GM18520 (cell line): ENCODE results near the gene CAMTA1.
"Not testable (repeated sequence)": the region's sequence is repeated elsewhere in the genome, so short reads cannot be mapped to it uniquely, and the experiment has no call there.

ENCODE experiments used
- ATAC-seq: cut with Tn5 transposase; IDR thresholded peaks from one replicate; pipeline ENCODE4 v1.9.1; 2021; ENCODE audit not compliant: unreplicated experiment

Gene CAMTA1

DNA sequence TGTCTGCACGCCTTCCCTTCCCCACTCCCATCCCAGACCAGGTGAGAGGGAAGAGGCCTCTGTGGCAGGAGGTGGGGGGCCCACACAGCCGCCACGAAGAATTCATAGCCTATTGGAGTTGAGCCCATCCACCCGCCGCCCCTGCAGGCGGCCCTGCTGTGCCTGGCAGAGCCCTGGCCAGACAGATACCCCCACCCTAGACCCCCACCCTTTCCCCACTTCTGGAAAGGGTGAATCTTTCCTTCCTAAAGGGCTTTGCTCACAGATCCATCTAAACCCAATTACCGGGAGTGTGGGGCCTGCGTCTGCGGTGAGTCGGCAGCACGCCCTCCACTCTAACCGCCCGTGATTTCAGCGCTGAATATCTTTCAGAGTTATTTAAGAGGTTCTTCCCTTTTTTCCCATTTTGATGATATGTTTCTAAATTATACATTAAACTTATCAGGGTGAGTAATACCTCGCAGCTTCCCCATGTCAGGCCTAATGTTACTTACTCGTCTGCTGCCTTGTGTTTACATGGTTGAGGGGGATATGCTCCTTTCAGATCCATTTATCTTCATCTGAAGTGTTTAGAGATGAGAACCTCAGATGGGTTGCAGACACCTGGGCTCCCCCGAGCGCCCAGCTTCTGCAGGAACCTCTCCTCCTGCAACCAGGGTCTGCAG, 802.0 kb downstream of the CAMTA1 start:
- ATAC-seq: no peak

DNA sequence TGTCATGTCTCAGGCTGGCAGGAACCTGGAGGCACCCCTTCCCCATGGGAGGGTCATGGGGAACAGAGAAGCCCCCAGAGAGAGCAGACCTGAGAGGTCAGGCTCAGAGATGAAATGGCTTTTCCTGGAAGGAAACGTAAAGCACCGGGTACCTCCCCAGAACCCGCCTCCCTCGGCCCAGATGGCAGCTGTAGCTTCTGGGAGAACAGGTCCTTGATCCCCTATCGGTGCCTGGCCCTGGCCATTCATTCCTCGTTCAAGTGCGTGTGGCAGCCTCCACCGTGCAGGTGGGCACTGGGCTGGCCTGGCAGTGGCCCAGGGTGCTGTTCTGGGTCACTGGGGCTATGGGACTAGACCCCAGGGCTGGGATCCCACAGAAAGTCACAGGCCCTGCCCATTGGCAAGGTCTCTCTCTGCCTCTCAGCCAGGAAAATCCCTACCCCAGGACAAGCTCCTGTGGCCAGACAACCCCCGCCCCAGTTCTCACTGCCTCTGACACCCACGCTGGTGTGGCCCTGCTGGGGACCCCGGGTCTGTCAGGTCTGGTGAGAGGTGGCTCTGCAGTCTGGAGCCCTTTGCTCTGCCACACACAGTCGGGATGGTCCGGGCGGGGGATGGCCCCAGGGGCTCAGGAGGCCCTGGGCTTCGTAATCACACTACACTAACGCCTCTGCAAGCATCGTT, 802.7 kb downstream of the CAMTA1 start:
- no peak for ATAC-seq

DNA sequence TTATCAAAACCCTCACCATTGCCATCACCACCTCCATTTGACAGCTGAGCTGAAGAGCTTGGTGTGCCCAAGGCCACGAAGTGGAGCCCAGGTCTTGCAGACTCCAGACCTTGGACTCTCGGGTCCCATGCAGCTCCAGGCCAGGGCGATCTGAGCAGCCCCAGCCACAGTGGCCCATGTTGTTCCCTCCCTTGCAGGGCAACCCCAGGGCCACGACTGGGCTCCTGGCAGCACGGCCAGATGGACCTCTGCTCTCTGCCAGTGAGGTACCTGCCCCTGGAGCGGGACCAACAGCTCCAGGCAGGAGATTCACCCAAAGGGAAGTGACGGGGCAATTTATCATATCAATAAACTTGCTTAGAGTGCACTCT, 803.2 kb downstream of the CAMTA1 start:
- no peak for ATAC-seq

DNA sequence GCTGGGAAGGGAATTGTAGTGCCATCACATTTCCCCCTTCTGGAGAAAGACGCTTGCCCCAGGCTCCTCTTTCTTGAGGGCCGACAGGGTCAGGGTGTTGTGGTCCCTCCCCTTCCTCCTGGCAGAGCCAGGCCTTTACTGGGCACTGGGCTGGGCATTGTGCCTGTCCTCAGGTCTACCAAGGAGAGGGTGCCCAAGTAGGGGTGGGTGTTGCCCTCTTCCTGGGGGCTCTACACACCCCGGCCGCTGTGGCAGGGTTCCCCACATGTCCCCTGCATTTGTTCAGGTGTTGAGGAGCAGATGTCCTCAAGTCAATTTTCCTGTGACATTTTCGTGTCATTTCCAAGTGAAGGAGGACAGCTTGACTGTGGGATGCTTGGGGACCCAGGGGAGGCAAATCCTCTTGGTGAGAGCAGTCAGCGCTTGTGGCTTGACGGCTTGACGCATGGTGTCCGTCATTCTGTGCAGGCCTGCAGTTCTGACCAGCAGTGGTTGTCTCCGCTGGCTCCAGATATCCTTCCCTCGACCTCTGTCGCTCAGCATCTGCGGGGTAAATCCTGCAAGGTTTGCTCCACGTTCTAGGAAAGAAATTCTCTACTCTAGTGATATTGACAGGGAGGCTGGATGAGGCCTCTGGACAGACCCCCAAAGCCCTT, 804.0 kb downstream of the CAMTA1 start:
- ATAC-seq: no peak

DNA sequence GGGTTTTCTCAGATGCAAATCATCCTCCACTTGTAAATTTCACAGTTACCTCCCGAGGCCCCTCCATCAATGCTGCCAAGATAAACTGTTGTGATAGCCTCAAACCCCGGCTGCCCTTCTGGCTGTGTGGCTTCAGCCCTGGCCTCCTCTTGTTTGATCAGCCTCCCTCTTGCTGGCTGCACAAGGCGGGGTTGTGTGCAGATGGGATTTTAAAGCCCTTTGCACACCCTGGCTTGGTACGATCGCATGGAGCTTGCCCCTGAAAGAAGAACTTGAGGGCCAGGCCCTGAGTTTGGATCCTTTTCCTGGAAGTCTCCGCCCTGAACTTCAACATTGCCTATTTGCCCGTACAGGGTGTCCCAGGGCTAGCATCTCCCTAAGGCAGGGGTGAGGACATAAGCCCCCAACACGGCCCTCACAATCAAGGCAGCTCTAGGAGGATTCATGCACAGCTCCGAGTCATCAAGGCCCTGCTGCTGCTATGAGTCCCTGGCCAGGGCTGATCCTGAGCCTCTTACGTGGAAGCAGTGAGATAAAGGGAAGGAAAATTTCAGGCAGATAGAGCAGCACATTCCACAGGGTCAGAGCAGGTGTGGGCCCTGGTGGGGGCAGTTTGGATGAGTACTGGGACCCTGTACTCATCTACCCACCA, 804.6 kb downstream of the CAMTA1 start:
- ATAC-seq: no peak

DNA sequence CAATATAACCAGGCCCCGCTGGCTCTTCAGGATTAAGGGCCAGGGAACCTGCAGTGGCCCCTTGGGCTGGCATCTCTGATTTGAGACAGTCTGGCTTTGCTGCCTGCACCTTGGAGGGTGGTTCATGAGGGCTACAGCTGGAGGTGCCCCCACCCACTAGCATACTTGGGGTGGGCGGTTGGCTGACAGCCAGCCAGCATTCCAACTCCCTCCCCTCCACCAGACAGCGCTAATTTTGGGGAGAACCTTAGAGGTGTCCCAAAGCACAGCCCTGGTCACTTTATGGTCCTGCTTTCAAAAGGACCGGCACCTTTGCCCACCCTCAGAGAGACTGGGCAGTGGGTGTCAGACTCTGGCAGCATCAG, 805.2 kb downstream of the CAMTA1 start:
- no peak for ATAC-seq

DNA sequence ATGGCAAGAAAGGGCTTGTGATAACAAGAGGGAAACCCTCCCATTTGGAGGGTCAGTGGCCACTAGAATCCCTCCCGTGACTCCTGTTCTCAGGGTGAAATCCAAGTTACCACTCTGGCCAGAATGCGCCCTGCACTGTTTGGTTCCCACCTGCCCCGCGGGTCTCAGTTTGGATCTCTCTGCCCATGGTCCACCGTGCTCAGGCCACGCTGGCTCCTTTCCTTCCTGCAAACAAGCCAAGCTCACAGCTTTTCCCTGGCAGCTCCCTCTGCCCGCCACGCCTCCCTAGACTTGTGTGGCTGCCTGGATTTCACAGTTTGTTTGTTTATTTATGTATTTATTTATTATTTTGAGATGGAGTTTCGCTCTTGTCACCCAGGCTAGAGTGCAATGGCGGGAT, 806.3 kb downstream of the CAMTA1 start:
- no peak for ATAC-seq

DNA sequence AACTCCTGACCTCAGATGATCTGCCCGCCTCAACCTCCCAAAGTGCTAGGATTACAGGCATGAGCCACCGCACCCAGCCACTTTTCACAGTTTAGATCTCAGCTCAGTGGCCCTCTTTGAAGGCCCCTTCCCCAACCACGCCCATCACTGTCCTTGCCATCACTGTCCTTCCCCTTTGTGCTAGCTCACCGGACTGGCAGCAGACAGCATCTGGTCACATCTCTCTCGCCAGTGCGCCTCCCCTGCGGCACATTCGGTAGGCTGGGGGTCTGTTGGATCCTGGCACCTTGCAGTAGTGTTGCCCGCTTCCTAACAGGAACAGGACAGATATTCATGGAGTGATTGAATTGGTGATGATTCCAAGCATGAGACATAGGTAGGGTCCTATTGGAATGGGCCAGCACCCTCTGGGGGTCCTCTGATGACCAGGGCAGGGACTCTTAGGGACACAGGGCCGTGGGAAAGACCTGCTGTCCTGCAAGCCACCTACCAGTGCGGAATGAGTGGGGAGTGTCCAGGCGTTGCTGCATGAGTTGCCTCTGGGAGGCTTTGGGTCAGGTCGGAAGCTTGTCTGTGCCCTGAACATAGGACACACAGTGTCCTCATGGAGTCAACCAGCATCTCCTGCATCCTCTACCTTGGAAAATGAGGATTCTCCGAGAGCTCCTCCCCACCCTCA, 807.0 kb downstream of the CAMTA1 start:
- ATAC-seq: no peak

DNA sequence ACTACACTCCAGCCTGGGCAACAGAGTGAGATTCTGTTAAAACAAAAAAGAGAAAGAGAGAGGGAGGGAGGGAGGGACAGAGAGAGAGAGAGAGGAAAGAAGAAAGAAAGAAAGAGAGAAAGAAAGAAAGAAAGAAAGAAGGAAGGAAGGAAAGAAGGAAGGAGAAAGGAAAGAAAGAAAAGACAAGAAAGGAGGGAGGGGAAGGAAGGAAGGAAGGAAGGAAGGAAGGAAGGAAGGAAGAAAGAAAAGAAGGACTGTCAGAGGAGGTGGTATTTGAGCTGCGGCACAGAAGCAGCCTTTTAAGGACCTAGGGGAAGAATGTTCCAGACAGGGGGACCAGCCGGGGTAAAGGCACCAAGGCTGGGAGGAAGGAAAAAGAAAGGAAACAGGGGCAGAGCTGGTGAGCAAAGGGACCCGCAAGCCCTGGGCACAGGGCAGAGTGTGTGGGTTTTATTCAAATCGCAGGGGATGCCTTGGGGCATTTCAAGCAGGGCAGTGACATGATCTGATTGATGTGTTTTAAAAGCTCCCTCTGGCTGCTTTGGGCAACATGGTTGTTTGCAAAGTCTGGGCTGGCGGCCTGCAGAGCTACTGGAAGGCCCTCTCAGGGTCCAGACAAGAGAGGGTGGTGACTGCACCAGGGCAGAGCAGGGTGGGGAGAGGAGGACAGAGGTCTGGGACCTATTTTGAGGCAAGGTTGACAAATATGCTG, 808.9 kb downstream of the CAMTA1 start:
- ATAC-seq: no peak

DNA sequence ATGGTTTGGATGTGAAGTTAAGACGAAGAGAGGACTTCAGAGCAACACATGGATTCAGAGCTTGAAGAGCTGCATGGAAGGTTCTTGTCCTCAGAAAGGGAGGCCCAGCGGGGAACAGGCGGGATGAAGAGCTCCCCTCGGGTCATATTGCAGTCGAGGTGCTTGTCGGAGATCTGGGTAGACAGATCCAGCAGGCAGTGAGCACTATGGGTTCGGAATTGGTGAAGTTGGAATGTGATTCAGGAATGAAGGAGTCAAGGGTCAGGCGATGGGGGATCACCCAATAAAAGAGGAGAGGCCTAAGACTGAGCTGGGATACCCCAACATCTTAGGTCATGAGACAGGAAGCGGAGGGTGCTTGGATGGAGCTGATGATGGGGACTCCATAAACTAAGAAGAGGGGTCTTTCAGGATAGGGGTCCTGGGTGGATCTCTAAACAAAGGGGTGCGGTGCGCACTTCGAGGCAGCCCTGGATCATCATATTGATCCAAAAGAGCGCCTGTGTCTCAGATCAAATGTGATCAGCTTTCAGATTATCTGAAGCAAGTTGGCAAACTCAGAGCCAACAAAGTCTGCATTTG, 809.6 kb downstream of the CAMTA1 start:
- ATAC-seq: no peak

DNA sequence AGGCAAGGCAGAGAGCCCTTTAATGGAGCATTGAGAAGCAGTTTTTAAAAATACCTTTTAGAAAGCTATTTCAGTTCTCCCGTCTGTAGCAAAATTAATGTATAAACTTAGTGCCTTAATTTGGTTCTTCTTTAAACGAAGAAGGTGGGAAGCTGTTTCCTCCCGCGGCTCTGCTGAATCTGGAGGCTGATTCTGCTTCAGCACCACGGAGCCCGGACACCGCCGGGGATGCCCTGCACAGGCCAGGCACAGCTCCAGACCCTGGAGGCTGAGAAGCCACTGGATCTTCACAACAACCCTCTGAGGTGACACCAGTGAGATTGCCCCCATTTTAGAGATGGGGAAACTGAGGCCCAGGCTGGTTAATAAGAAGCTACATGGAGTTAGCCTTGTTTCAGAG, 810.1 kb downstream of the CAMTA1 start:
- no peak for ATAC-seq

DNA sequence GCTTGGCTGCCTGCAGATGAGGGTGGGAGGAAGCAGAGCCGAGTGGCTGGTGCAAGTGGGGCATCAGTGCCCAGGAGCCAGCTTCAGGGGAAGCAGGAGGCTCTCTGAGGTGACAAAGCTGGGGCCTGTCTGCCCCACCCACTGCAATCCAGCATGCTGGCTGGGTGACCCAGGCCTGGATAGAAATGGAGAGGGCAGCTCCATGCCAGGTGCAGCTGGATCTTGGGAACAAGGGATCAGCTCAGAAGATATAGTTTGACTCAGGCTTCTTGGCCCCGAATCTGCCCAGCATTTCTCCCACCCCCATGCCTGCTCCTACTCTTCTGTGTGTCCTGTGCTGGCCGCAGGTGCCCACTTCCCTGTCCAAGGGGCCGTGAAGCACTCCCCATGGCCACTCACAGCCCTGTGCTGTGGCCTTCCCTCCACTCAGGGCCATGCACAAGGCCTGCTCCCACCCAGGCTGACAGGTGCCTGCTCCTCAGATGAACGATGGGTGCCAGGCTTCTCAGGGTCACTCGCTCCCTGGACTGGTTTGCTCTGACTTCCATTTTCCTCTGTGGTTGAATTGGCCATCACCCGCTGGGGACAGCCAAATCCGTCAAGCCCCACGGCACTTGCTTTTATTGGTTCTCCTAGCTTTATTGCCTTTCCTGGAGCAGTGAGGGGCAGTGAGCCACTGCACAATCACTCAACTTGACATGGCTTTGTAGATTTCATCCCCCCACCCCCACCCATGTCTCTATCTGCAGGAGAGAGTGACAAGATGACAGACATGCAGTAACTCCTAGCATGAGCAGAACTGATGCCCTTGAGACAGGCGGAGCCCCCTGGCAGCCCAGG, 811.1 kb downstream of the CAMTA1 start:
- ATAC-seq: no peak

DNA sequence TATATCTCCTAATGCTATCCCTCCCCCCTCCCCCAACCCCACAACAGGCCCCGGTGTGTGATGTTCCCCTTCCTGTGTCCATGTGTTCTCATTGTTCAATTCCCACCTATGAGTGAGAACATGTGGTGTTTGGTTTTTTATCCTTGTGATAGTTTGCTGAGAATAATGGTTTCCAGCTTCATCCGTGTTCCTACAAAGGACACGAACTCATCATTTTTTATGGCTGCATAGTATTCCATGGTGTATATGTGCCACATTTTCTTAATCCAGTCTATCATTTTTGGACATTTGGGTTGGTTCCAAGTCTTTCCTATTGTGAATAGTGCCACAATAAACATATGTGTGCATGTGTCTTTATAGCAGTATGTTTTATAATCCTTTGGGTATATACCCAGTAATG, 812.8 kb downstream of the CAMTA1 start:
- ATAC-seq: not testable (repeated sequence)

DNA sequence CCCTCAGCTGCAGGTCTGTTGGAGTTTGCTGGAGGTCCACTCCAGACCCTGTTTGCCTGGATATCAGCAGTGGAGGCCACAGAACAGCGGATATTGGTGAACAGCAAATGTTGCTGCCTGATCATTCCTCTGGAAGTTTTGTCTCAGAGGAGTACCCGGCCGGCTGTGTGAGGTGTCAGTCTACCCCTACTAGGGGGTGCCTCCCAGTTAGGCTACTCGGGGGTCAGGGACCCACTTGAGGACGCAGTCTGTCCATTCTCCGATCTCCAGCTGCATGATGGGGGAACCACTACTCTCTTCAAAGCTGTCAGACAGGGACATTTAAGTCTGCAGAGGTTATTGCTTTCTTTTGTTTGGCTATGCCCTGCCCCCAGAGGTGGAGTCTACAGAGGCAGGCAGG, 819.7 kb downstream of the CAMTA1 start:
- not testable (repeated sequence) for ATAC-seq

DNA sequence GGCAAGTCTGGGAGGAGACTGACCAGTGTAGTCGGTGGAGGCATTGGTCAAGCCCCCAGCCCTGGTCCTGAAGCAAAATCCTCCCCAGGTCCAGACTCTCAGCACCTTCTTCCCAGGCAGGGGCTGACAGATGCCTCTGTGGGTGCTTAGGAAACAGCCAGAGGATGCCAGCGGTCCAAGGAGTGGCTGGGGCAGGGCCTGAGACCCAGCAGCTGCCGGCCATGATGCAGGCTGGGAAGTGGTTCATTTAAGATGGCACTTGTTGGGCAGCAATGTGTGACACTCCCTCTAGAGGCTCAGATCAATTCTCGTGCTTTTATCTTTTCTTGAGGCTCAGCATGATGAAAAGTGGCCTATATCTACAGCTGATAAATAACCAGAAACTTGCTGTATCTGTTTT, 820.8 kb downstream of the CAMTA1 start:
- no peak for ATAC-seq

DNA sequence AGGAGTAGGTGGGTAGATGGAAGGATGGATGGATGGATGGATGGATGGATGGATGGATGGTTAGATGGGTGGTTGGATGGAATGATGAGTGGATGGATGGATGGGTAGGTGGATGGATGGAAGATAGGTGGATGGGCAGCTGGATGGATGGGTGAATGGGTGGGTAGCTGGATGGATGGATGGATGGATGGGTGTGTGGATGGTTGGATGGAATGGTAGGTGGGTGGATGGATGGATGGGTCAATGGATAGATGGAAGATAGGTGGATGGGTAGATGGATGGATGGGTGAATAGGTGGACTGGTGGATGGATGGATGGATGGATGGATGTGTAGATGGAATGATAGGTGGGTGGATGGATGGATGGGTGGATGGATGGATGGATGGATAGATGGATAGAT, 821.8 kb downstream of the CAMTA1 start:
- no peak for ATAC-seq

DNA sequence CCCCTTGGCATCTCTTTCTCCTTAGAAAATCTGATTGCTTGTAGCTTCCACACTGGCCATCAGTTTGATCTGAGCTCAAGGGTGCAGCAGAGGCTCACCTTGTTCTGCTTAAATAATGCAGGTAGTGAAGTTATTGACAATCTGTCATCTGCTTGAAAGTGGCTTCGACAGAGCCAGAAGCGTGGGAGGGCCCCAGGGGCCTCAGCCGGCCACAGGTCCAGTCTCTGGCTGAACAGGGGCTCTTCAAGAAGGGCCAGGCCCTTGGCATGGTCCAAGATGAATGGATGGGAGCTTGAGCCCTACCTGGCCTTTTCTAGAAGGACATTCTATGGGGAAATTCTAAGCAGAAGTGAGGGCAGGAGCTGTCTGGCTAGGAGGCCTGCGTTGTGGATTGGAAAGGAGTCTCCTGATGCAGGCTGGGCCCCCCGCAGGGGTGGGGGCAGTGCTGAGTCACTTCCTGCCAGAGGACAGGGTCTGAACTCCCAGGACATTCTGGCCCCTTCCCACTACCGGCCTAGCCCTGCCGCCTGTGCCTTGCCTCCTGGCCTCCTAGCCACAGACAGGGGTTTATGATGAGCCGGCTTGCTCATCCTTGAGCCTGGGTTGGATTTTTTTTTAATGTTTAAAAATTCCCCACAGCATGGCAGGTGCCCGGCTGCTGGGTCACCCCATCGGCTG, 823.5 kb downstream of the CAMTA1 start:
- no peak for ATAC-seq

DNA sequence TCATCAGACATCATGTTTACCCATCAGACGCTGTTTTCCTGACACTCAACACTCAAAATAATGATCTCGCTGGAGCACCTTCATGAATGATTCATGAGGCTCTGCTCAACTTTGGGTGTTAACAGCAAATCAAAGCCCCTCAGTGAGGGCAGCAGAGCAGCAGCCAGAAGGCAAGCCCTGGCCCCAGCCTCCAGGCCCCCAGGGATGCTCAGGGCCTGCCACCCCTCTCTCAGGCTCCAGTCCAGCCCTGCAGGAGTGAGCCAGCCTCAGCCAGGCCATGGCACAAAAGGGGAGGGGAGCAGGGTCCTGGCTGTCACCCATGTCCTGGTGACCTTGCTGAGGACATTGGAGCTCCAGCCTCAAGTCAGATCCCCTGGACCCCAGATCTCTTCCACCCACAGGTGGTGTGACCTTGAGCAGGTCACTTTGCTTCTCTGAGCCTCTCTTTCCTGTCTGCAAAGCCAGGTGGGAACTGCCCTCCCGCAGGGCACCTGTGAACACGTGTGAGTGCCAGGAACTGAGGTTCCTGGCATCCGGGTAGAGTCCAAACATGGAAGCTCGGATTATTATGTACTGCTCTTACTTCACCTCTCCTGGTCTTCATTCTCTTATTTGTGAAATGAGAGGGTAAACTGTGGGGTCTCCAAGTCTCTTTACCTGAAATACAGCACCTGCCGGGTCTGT, 824.2 kb downstream of the CAMTA1 start:
- ATAC-seq: no peak
